HG02759 (cell line): Measurements from ENCODE around the gene RCAN2.

ENCODE experiments used
- ATAC-seq: cut with Tn5 transposase; IDR thresholded peaks from one replicate; pipeline ENCODE4 v1.9.1; 2021; ENCODE audit warnings: mild to moderate bottlenecking, moderate library complexity; ENCODE audit not compliant: unreplicated experiment

RCAN2 gene

GRCh38 chr6:46172176-46172575 lies 319.1 kb downstream of the RCAN2 start:
- ATAC-seq: no peak
